AG08395 (cell line): ENCODE data around the gene MED23.

Experiments used
- DNase-seq: peaks from one replicate; pipeline ENCODE4 v3.0.0; 2012; ENCODE audit warnings: mixed read lengths, low spot score

MED23 gene

GRCh38 chr6:131627724-131628682, at the start of gene MED23:
TSS of gene MED23 (minus strand) at chr6:131628242. CDS start at chr6:131628049, 193 bp downstream.
- peak; percentile 96 for DNase-seq

GRCh38 chr6:131673184-131673583, 45.1 kb upstream of the MED23 start:
- no peak for DNase-seq

GRCh38 chr6:131669891-131670290, 41.8 kb upstream of the MED23 start:
- DNase-seq: no peak

GRCh38 chr6:131663578-131664165, 35.6 kb upstream of the MED23 start:
- no peak for DNase-seq

GRCh38 chr6:131660195-131660594, 32.2 kb upstream of the MED23 start:
- peak; percentile 16 for DNase-seq

GRCh38 chr6:131658287-131658686, 30.2 kb upstream of the MED23 start:
- DNase-seq: no peak

GRCh38 chr6:131657630-131658111, 29.6 kb upstream of the MED23 start:
- DNase-seq: peak; percentile 65

- no peak for DNase-seq
These were observed 29.2 kb upstream of the MED23 start for GRCh38 chr6:131657222-131657621.

GRCh38 chr6:131656667-131657066, 28.6 kb upstream of the MED23 start:
- no peak for DNase-seq

GRCh38 chr6:131655951-131656350, 27.9 kb upstream of the MED23 start:
- no peak for DNase-seq

- DNase-seq: no peak
These were observed 27.3 kb upstream of the MED23 start for GRCh38 chr6:131655387-131655786.

- no peak for DNase-seq
These were observed 26.3 kb upstream of the MED23 start for GRCh38 chr6:131654326-131654725.

- no peak for DNase-seq
These were observed 24.4 kb upstream of the MED23 start for GRCh38 chr6:131652472-131652871.

GRCh38 chr6:131651782-131652181, 23.7 kb upstream of the MED23 start:
- DNase-seq: no peak

GRCh38 chr6:131646249-131646670, 18.2 kb upstream of the MED23 start:
- DNase-seq: no peak

GRCh38 chr6:131645846-131646245, 17.8 kb upstream of the MED23 start:
- DNase-seq: no peak

- DNase-seq: no peak
These were observed 16.9 kb upstream of the MED23 start for GRCh38 chr6:131644921-131645320.

- no peak for DNase-seq
These were observed 15.9 kb upstream of the MED23 start for GRCh38 chr6:131643855-131644460.

- no peak for DNase-seq
These were observed 15.1 kb upstream of the MED23 start for GRCh38 chr6:131642987-131643611.

- no peak for DNase-seq
These were observed 14.5 kb upstream of the MED23 start for GRCh38 chr6:131642565-131642964.

- no peak for DNase-seq
These were observed 13.5 kb upstream of the MED23 start for GRCh38 chr6:131641554-131641953.

- DNase-seq: no peak
These were observed 12.5 kb upstream of the MED23 start for GRCh38 chr6:131640576-131640975.
